ENCODE measurements around the gene STARD3NL.
"Not testable (repeated sequence)": the region's sequence is repeated elsewhere in the genome, so short reads cannot be mapped to it uniquely, and the experiment has no call there.

Gene STARD3NL

DNA sequence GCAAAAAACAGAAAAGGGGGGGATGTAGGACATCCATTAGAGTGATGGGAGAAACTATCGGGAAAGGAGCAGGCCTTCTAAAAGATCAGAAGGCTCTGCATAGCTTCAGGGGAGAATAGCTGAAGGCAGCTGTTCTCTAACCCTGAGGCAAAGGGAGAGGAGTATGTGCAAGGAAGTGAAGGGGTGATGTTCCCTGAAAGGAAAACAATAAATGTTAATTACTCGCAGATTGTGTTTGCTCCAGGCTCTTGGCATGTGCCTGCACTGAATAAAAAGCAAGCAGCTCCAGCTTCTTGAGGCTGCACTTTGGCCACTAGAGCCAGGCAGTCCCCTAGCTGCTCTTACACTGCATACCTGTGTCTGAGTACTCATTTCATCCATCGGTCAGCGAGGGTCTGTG lies 14.4 kb upstream of the STARD3NL start:
- Histone ChIP-seq H3K27ac (no peak overlapping the region), H3K4me1 (ENCODE audit: low read depth, poor library complexity, severe bottlenecking) (no peaks in the 10 kb centered on the region), H3K27me3 (ENCODE audit: insufficient read depth, low read depth) (no peaks in the 10 kb centered on the region), H2AFZ (ENCODE audit: low read depth) (no peak overlapping the region), H3K79me2 (ENCODE audit: insufficient read depth, low read depth) (no peaks in the 10 kb centered on the region), H3K36me3 (ENCODE audit: insufficient read depth) (no peaks in the 10 kb centered on the region), H3K4me3 (IDR thresholded peaks at IDR 0.05; ENCODE audit: insufficient read depth, low read depth, low read length) (no peak overlapping the region), H4K20me1 (ENCODE audit: insufficient read depth) (no peaks in the 10 kb centered on the region), H3K9ac (no peak overlapping the region), H3K4me2 (no peak overlapping the region)
- TF ChIP-seq, protein P1, sequence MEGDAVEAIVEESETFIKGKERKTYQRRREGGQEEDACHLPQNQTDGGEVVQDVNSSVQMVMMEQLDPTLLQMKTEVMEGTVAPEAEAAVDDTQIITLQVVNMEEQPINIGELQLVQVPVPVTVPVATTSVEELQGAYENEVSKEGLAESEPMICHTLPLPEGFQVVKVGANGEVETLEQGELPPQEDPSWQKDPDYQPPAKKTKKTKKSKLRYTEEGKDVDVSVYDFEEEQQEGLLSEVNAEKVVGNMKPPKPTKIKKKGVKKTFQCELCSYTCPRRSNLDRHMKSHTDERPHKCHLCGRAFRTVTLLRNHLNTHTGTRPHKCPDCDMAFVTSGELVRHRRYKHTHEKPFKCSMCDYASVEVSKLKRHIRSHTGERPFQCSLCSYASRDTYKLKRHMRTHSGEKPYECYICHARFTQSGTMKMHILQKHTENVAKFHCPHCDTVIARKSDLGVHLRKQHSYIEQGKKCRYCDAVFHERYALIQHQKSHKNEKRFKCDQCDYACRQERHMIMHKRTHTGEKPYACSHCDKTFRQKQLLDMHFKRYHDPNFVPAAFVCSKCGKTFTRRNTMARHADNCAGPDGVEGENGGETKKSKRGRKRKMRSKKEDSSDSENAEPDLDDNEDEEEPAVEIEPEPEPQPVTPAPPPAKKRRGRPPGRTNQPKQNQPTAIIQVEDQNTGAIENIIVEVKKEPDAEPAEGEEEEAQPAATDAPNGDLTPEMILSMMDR (conservative IDR thresholded peaks at IDR 0.05; ENCODE audit: low read depth, low read length) = no peak

DNA sequence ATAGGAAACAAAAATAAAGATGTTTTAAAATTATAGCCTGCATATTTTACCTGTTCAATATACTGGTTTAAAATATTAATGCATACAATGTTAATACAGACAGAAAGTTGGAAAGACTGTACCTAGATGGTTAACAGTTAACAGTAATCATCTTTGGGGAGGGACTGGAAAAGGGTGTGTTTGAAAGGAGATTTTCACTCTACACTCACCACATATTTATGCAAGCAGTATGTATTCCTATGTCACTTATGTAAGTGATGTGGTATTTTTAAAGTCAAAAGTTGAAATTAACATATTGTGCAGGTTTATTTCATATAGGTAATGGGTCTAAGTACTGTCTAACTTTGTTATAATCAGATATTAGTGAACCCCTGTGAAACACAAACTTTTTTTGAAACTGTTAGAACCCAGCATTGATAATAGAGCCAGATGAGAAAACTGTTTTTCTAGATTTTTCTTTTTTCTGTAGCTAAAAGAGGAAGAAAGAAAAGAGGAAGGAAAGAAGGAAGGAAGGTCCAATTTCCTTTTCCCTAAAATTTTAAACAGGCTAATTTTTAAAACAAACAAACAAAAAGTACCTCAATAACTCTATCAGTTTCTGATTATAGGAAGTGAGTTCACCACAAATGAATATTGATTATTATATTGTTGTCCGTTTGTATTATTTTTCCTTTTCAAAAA lies 9.0 kb upstream of the STARD3NL start:
- Histone ChIP-seq H3K9ac (no peak overlapping the region), H4K20me1 (ENCODE audit: insufficient read depth) (no peaks in the 10 kb centered on the region), H3K4me2 (no peak overlapping the region), H2AFZ (ENCODE audit: low read depth) (no peak overlapping the region), H3K4me1 (ENCODE audit: low read depth, poor library complexity, severe bottlenecking) (peaks cover 8% of the 10 kb centered on the region), H3K4me3 (IDR thresholded peaks at IDR 0.05; ENCODE audit: insufficient read depth, low read depth, low read length) (no peak overlapping the region), H3K27ac (no peak overlapping the region), H3K36me3 (ENCODE audit: insufficient read depth) (no peaks in the 10 kb centered on the region), H3K27me3 (ENCODE audit: insufficient read depth, low read depth) (no peaks in the 10 kb centered on the region), H3K79me2 (ENCODE audit: insufficient read depth, low read depth) (no peaks in the 10 kb centered on the region)
- TF ChIP-seq, protein P1 (conservative IDR thresholded peaks at IDR 0.05; ENCODE audit: low read depth, low read length) = no peak

DNA sequence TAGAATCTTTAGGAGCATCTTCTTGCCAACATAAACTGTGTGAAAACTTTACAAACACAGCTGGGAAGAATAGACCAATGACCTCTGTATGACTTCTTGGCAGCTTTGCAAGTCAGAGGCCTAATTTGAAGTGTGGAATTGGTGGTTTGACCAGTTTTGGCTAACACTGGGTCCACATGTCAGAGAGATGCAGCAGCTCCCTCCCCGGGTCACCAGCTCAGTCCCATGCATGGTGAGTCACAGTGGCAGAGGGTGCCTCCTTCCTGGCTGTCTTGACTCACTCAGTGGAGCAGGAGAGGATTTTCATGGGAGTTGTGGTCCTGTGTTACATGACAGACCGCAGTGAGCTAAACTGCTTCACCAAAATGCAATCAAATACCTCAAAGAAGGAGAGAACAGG lies 8.2 kb upstream of the STARD3NL start:
- no peak overlapping the region for H3K27ac ChIP-seq
- no peaks in the 10 kb centered on the region for H3K27me3 ChIP-seq (ENCODE audit: insufficient read depth, low read depth)
- no peak overlapping the region for H3K4me3 ChIP-seq (IDR thresholded peaks at IDR 0.05; ENCODE audit: insufficient read depth, low read depth, low read length)
- no peaks in the 10 kb centered on the region for H4K20me1 ChIP-seq (ENCODE audit: insufficient read depth)
- no peaks in the 10 kb centered on the region for H3K36me3 ChIP-seq (ENCODE audit: insufficient read depth)
- H3K79me2 ChIP-seq (ENCODE audit: insufficient read depth, low read depth) = no peaks in the 10 kb centered on the region
- H3K9ac ChIP-seq = no peak overlapping the region
- H2AFZ ChIP-seq (ENCODE audit: low read depth) = no peak overlapping the region
- TF ChIP-seq, protein P1 (conservative IDR thresholded peaks at IDR 0.05; ENCODE audit: low read depth, low read length) = no peak
- H3K4me1 ChIP-seq (ENCODE audit: low read depth, poor library complexity, severe bottlenecking) = peaks cover 8% of the 10 kb centered on the region
- H3K4me2 ChIP-seq = no peak overlapping the region

DNA sequence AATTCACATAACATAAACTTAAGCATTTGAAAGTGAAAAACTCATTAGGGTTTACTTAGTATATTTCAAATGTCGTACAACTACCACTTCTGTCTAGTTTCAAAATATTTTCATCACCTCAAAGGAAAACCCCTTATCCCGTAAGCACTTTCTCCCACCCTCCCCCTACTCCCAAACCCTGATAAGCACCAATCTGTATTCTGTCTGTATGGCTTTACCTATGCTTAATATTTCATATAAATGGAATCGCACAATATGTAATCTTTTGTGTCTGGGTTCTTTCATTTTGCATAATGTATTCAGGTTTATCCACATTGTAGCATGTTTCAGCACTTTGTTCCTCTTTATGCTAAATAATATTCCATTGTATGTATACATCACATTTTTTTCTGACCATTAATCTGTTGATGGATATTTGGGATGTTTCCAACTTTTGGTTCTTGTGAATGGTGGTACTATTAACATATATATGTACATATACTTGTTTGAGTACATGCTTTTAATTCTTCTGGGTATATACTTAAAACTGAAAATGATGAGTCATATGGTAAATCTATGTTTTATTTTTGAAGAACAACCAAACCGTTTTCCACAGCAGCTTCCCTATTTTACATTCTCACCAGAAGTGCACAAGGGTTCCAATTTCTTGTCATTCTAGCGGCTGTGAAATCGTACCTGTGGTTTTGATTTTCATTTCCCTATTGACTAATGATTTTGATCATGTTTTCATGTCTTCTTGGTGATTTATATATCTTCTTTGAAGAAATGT lies 6.2 kb upstream of the STARD3NL start:
- no peaks in the 10 kb centered on the region for H3K79me2 ChIP-seq (ENCODE audit: insufficient read depth, low read depth)
- no peaks in the 10 kb centered on the region for H3K36me3 ChIP-seq (ENCODE audit: insufficient read depth)
- no peak overlapping the region for H3K27ac ChIP-seq
- H3K4me3 ChIP-seq (IDR thresholded peaks at IDR 0.05; ENCODE audit: insufficient read depth, low read depth, low read length) = no peak overlapping the region
- TF ChIP-seq, protein P1 (conservative IDR thresholded peaks at IDR 0.05; ENCODE audit: low read depth, low read length) = no peak
- no peak overlapping the region for H3K9ac ChIP-seq
- H2AFZ ChIP-seq (ENCODE audit: low read depth) = no peak overlapping the region
- no peaks in the 10 kb centered on the region for H4K20me1 ChIP-seq (ENCODE audit: insufficient read depth)
- H3K4me1 ChIP-seq (ENCODE audit: low read depth, poor library complexity, severe bottlenecking) = peaks cover 8% of the 10 kb centered on the region
- H3K27me3 ChIP-seq (ENCODE audit: insufficient read depth, low read depth) = no peaks in the 10 kb centered on the region
- H3K4me2 ChIP-seq = no peak overlapping the region

DNA sequence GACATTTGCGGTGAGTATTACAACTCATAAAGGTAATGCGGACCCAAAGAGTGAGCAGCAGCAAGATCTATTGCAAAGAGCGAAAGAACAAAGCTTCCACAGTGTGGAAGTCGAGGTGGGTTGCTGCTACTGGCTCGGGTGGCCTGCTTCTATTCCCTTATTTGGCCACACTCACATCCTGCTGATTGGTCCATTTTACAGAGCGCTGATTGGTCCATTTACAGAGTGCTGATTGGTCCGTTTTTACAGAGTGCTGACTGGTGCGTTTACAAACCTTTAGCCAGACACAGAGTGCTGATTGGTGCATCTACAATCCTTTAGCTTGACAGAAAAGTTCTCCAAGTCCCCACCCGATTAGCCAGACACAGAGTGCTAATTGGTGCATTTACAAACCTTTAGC lies 2.5 kb upstream of the STARD3NL start:
- H2AFZ ChIP-seq (ENCODE audit: low read depth); H3K27ac ChIP-seq; H3K79me2 ChIP-seq (ENCODE audit: insufficient read depth, low read depth); H3K36me3 ChIP-seq (ENCODE audit: insufficient read depth); H3K4me3 ChIP-seq (IDR thresholded peaks at IDR 0.05; ENCODE audit: insufficient read depth, low read depth, low read length); H4K20me1 ChIP-seq (ENCODE audit: insufficient read depth); H3K9ac ChIP-seq; H3K4me2 ChIP-seq; H3K27me3 ChIP-seq (ENCODE audit: insufficient read depth, low read depth): not testable (repeated sequence)
- H3K4me1 ChIP-seq (ENCODE audit: low read depth, poor library complexity, severe bottlenecking) = peaks cover 23% of the 10 kb centered on the region

Data from KMS-11 (cell line).